ENCODE results near the gene PLVAP.

The PLVAP gene

GRCh38 chr19:17327068-17327653, 50.0 kb downstream of the PLVAP start:
- intact Hi-C loops (cut with DNase I): no loop called here
- DNase-seq: no peak

GRCh38 chr19:17326595-17326966, 50.6 kb downstream of the PLVAP start:
- DNase-seq: no peak
- intact Hi-C loops (cut with DNase I): no loop called here

GRCh38 chr19:17325881-17326594, 51.1 kb downstream of the PLVAP start:
- intact Hi-C loops (cut with DNase I): no loop called here
- DNase-seq: peak in 39 of 42 donors; percentile 20 to 85 (median 63)

GRCh38 chr19:17325133-17325532, 52.0 kb downstream of the PLVAP start:
- intact Hi-C loops (cut with DNase I): no loop called here

GRCh38 chr19:17324357-17325114, 52.6 kb downstream of the PLVAP start:
- DNase-seq: no peak
- intact Hi-C loops (cut with DNase I): no loop called here

More at GRCh38 chr19:17325133-17325532, 52.0 kb downstream of the PLVAP start:
- peak in 1 of 42 donors; percentile 43 for DNase-seq

GRCh38 chr19:17323964-17324332, 53.2 kb downstream of the PLVAP start:
- no peak for DNase-seq
- intact Hi-C loops (cut with DNase I): no loop called here

GRCh38 chr19:17323300-17323963, 53.7 kb downstream of the PLVAP start:
- intact Hi-C loops (cut with DNase I): no loop called here
- DNase-seq: no peak

- DNase-seq: peak in 25 of 42 donors; percentile 19 to 77 (median 51)
- intact Hi-C loops (cut with DNase I): no loop called here
Measured at GRCh38 chr19:17322854-17323253, 54.3 kb downstream of the PLVAP start.

GRCh38 chr19:17321655-17322489, 55.3 kb downstream of the PLVAP start:
- intact Hi-C loops (cut with DNase I): no loop called here
- no peak for DNase-seq

GRCh38 chr19:17320435-17320834, 56.7 kb downstream of the PLVAP start:
- no peak for DNase-seq
- intact Hi-C loops (cut with DNase I): no loop called here

- no peak for DNase-seq
- intact Hi-C loops (cut with DNase I): no loop called here
Measured at GRCh38 chr19:17319473-17320238, 57.5 kb downstream of the PLVAP start.

- intact Hi-C loops (cut with DNase I): no loop called here
- no peak for DNase-seq
Measured at GRCh38 chr19:17318966-17319365, 58.2 kb downstream of the PLVAP start.

GRCh38 chr19:17314007-17314593, 63.0 kb downstream of the PLVAP start:
- DNase-seq: no peak
- intact Hi-C loops (cut with DNase I): no loop called here

GRCh38 chr19:17312189-17313113, 64.7 kb downstream of the PLVAP start:
- DNase-seq: no peak
- intact Hi-C loops (cut with DNase I): no loop called here

GRCh38 chr19:17311455-17312188, 65.5 kb downstream of the PLVAP start:
- DNase-seq: no peak
- intact Hi-C loops (cut with DNase I): no loop called here

- intact Hi-C loops (cut with DNase I): loop anchor here (5.0 kb wide), 1 partner anchor 43 kb away; the partner anchor contains the start of gene BABAM1
- peak in 1 of 42 donors; percentile 47 for DNase-seq
Measured at GRCh38 chr19:17309965-17310461, 67.1 kb downstream of the PLVAP start.

Measured in head of caudate nucleus (tissue), 42 donors.